Activated CD4-positive, alpha-beta T cell treated with anti-CD3 and anti-CD28 coated beads for 36 hours (primary cell): ENCODE data around the gene PLXNA4. TPM values are rescaled to one million over a fixed set of nuclear protein-coding genes. Genes with fewer than 3 reads are reported as not detected.

Source experiments
- ATAC-seq: fragments of 200-7000 bp; cut with Tn5 transposase; one replicate; pipeline ENCODE4 v1.10.0; 2021; ENCODE audit warnings: mild to moderate bottlenecking, moderate library complexity
- CTCF ChIA-PET: fragments of 350-600 bp; sonication (Branson Sonifier 250); formaldehyde crosslinking; loops from one replicate; lab custom pipeline; 2021; ENCODE audit warnings: antibody characterized with exemption; lab: Charles Lee
- POLR2A ChIA-PET: fragments of 350-600 bp; sonication (Branson Sonifier 250); formaldehyde crosslinking; loops from one replicate; lab custom pipeline; 2021; ENCODE audit warnings: antibody characterized with exemption, inconsistent platforms; lab: Charles Lee
- DNase-seq: peaks from one replicate; pipeline ENCODE4 v3.0.0-alpha.2; 2020
- H3K27ac Mint-ChIP-seq: one replicate; pipeline ENCODE4 v1.8.0; 2021; ENCODE audit warnings: mixed read lengths
- H3K27me3 Mint-ChIP-seq: one replicate; pipeline ENCODE4 v1.8.0; 2021; ENCODE audit warnings: mixed read lengths
- H3K36me3 Mint-ChIP-seq: one replicate; pipeline ENCODE4 v1.8.0; 2021; ENCODE audit warnings: low read depth, mixed read lengths
- H3K4me1 Mint-ChIP-seq: one replicate; pipeline ENCODE4 v1.8.0; 2021; ENCODE audit warnings: mixed read lengths
- H3K4me3 Mint-ChIP-seq: one replicate; pipeline ENCODE4 v1.8.0; 2021; ENCODE audit warnings: mild to moderate bottlenecking, moderate library complexity, mixed read lengths
- H3K9me3 Mint-ChIP-seq: one replicate; pipeline ENCODE4 v1.8.0; 2021; ENCODE audit warnings: low read depth, mixed read lengths
- intact Hi-C, 2 experiments: fragments of 100-400 bp; cut with DNase I in 1 of 2; cut with micrococcal nuclease in 1 of 2; formaldehyde crosslinking; loops; one replicate each; pipeline versions ENCODE4 v1.14.2 to v1.15.1; 2022 to 2024; cut with DNase I, micrococcal nuclease
- total RNA-seq, 2 experiments: library from RNA; stranded (reverse); gene quantifications; one replicate each; pipeline ENCODE4 v1.2.3, GENCODE V29; 2021

PLXNA4 gene
- total RNA-seq, 2 experiments from 2014 or later: 0.07 to 0.09 TPM

DNA sequence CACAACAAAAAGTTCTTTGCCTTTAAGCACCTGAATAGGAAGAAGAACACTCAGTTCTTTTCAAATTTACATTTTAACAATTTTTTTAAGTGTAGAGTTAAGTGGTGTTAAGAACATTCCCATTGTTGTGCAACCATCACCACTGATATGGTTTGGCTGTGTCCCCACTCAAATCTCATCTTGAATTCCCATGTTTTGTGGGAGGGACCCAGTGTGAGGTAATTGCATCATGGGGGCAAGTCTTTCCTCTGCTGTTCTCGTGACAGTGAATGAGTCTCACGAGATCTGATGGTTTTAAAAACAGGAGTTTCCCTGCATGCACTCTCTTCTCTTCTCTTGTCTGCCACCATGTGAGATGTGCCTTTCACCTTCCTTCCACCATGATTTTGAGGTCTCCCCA lies 155.7 kb downstream of the PLXNA4 start:
- H3K27ac Mint-ChIP-seq: no peak overlapping the region
- intact Hi-C loops: no loop called here
- ATAC-seq (no peak), DNase-seq (no peak)
- no peaks in the 10 kb centered on the region for H3K36me3 Mint-ChIP-seq
- H3K9me3 Mint-ChIP-seq: no peaks in the 10 kb centered on the region
- POLR2A ChIA-PET: no interaction called here
- H3K27me3 Mint-ChIP-seq: no peaks in the 10 kb centered on the region
- no peak overlapping the region for H3K4me3 Mint-ChIP-seq
- CTCF ChIA-PET: no interaction called here
- no peaks in the 10 kb centered on the region for H3K4me1 Mint-ChIP-seq

DNA sequence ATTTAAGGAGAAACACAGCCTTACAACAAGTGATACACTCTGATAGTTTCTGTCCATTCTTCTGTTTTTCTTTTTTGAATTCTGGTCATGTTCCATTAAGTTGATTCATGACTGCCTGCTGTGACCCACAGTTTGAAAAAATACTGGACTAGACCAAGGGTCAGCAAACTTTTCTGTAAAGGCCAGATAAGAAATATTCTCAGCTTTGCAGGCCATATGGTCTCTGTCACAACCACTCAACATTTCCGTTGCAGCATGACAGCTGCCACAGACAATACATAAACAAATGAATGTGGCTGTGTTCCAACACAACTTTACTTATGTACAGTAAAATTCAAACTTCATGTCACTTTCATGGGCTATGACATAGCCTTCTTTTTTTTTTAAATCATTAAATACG lies 156.7 kb downstream of the PLXNA4 start:
- CTCF ChIA-PET: interaction anchor here (0.6 to 1.3 kb wide), 2 partner anchors 11 to 17 kb away, joined by 3 read pairs; no protein-coding TSS in a partner anchor
- POLR2A ChIA-PET: no interaction called here
- Mint-ChIP-seq H3K36me3 (no peaks in the 10 kb centered on the region), H3K4me3 (no peak overlapping the region), H3K4me1 (no peaks in the 10 kb centered on the region), H3K27me3 (no peaks in the 10 kb centered on the region), H3K27ac (no peak overlapping the region), H3K9me3 (no peaks in the 10 kb centered on the region)
- DNase-seq (no peak), ATAC-seq (no peak)
- intact Hi-C loops: no loop called here

DNA sequence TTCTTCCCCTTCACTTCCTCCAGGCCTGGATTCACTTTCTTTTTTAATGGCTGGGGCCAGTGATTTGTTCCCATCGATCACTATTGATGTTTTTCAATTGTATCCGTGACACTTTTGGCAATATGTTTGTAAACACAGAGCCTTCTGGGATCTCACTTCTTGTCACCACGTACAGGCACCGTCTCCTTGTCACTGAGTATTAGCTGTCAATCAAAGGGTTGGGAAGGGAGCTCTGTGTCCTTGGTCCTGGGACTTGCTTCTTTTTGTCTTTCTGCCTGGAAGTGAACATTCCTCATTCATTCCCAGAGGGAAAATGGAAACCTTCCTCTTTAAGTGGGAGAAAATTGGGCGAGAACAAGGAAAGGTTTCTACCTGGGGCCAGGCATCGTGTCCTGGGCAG lies 157.4 kb downstream of the PLXNA4 start:
- DNase-seq (no peak), ATAC-seq (no peak)
- Mint-ChIP-seq H3K4me3 (no peak overlapping the region), H3K4me1 (no peaks in the 10 kb centered on the region), H3K27me3 (no peaks in the 10 kb centered on the region), H3K36me3 (no peaks in the 10 kb centered on the region), H3K9me3 (no peaks in the 10 kb centered on the region), H3K27ac (no peak overlapping the region)
- intact Hi-C loops: no loop called here
- CTCF ChIA-PET: interaction anchor here (1.3 kb wide), 1 partner anchor 18 kb away, joined by 3 read pairs; no protein-coding TSS in a partner anchor
- POLR2A ChIA-PET: no interaction called here

DNA sequence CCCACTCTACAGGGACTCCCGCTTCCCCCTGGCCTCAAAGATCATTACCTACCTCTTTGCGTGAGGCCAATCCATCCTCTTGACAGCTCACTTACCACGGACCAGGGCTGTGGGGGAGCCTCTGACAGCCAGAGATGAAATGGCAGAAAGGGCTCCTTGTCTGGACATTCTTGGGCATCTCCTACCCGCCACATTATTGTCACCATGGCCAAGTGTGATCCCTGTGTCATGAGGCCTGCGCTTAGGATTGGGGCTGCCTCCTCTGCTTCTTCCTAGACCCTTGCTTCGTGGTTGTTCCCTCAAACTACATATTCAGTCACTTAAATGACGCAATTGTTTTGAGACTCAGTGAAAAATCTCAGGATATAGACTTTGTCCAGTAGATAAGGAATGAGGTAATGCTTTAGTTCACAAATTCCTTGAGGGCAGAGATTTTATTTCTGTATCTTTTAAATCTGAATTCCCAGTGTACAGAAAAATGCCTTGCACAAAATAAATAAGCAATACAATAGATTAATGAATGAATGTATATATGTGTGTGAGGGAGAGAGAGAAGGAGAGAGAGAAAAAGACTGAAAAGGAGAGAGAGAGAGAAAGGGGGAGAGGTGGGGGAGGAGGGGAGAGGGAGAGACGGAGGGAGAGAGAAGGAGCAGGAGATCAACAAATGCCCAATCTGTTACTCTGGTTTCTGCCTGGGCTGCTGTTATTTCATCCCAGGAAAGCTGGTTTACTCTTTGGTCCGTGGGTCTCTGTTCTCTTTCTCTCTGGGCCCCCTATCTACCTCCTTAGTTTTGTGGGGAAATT lies 159.0 kb downstream of the PLXNA4 start:
- intact Hi-C loops: no loop called here
- H3K9me3 Mint-ChIP-seq: no peaks in the 10 kb centered on the region
- CTCF ChIA-PET: no interaction called here
- H3K4me1 Mint-ChIP-seq: no peaks in the 10 kb centered on the region
- ATAC-seq (no peak), DNase-seq (no peak)
- H3K27me3 Mint-ChIP-seq: no peaks in the 10 kb centered on the region
- H3K27ac Mint-ChIP-seq: no peak overlapping the region
- H3K36me3 Mint-ChIP-seq: no peaks in the 10 kb centered on the region
- no peak overlapping the region for H3K4me3 Mint-ChIP-seq
- POLR2A ChIA-PET: no interaction called here

DNA sequence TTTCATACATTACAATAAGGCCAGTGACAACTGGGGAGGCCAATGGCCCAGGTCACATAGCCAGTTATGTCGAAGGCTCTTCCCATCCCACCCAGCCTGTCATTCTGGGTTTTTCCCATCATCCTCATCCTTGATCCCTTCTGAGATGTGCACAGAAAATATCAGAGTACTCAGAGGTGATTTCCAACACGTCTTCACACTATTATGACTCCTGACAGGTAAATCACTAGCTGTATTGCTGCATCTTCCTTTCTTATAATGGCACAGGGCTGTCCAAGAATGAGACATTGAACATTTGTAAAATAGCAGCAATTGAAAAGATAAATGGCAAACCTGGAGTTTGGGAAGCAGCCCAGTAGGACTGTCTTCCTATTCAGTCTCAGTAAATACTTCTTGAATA lies 159.9 kb downstream of the PLXNA4 start:
- H3K9me3 Mint-ChIP-seq: no peaks in the 10 kb centered on the region
- DNase-seq (no peak), ATAC-seq (no peak)
- no peaks in the 10 kb centered on the region for H3K36me3 Mint-ChIP-seq
- intact Hi-C loops: no loop called here
- H3K27ac Mint-ChIP-seq: no peak overlapping the region
- ChIA-PET POLR2A (no interaction called here), CTCF (no interaction called here)
- no peaks in the 10 kb centered on the region for H3K27me3 Mint-ChIP-seq
- H3K4me1 Mint-ChIP-seq: no peaks in the 10 kb centered on the region
- no peak overlapping the region for H3K4me3 Mint-ChIP-seq

DNA sequence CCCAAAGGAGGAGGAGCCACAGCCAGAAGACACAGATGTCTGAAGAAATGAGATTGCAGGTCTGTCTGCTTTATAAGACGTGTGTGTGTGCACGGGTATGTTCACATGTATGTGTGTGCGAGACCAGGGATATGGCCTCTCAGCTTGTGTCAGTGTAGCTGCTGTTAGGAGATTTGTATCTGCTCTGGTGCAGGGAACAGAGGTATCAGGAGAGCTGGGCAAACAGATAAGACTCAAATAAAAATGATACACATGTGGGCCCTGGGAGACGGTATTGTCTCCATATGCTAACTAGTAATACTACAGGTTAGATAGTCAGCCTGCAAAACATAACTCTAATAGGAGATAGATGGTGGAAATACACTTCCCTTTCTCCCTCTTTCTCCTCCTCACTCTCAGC lies 161.0 kb downstream of the PLXNA4 start:
- no peaks in the 10 kb centered on the region for H3K27me3 Mint-ChIP-seq
- H3K36me3 Mint-ChIP-seq: no peaks in the 10 kb centered on the region

DNA sequence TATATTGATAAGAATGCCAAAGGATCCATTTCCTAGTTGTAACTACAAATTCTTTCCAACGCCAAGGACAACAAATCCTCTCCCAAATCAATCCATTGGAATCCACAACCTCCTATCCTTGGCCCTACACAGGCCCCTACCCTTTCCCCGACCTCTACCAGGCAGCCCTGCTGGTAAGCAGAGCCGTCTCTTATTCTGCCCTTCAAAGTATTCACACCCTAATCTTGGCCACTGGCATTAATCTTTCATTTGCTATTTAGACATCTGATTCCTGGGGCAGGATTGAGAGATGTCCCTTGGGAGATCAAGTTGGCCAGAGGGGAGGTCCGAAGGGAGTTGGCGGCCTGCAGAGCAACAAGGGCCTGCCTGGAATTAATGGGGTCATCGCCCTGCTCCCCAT lies 161.4 kb downstream of the PLXNA4 start:
- DNase-seq (no peak), ATAC-seq (no peak)
- Mint-ChIP-seq H3K36me3 (no peaks in the 10 kb centered on the region), H3K27me3 (no peaks in the 10 kb centered on the region), H3K4me3 (no peak overlapping the region), H3K9me3 (no peaks in the 10 kb centered on the region), H3K27ac (no peak overlapping the region), H3K4me1 (no peaks in the 10 kb centered on the region)
- intact Hi-C loops: no loop called here
- CTCF ChIA-PET: no interaction called here
- POLR2A ChIA-PET: no interaction called here

More for the DNA sequence above, 161.0 kb downstream of the PLXNA4 start:
- Mint-ChIP-seq H3K9me3 (no peaks in the 10 kb centered on the region), H3K4me1 (no peaks in the 10 kb centered on the region), H3K27ac (no peak overlapping the region), H3K4me3 (no peak overlapping the region)
- CTCF ChIA-PET: no interaction called here
- DNase-seq: no peak
- POLR2A ChIA-PET: no interaction called here
- intact Hi-C loops: no loop called here
- ATAC-seq: no peak

DNA sequence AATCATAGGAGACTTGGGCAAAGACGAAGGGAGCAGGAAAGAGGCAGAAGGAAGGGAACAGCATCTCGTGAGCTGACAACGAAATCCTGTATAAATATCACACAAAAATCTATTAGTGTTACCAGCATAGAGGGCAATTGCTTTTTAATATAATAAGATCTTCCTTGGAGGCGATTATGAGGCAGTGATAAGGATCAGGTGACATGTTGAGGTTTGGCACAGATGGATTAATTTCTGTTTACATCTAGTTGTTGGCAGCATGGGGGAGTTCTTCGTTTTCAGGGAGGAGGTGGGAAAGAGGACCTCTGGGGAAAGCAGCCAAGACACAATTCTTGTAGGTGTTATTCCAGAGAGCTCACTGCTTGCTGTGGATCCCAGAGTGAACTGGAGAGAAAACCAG lies 163.8 kb downstream of the PLXNA4 start:
- intact Hi-C loops: no loop called here
- Mint-ChIP-seq H3K4me3 (no peak overlapping the region), H3K27me3 (no peaks in the 10 kb centered on the region), H3K9me3 (no peaks in the 10 kb centered on the region), H3K27ac (no peak overlapping the region), H3K36me3 (no peaks in the 10 kb centered on the region), H3K4me1 (no peaks in the 10 kb centered on the region)
- ChIA-PET CTCF (interaction anchor here (1.6 kb wide), 1 partner anchor 168 kb away, joined by 4 read pairs; no protein-coding TSS in a partner anchor), POLR2A (no interaction called here)
- no peak for DNase-seq
- no peak for ATAC-seq

DNA sequence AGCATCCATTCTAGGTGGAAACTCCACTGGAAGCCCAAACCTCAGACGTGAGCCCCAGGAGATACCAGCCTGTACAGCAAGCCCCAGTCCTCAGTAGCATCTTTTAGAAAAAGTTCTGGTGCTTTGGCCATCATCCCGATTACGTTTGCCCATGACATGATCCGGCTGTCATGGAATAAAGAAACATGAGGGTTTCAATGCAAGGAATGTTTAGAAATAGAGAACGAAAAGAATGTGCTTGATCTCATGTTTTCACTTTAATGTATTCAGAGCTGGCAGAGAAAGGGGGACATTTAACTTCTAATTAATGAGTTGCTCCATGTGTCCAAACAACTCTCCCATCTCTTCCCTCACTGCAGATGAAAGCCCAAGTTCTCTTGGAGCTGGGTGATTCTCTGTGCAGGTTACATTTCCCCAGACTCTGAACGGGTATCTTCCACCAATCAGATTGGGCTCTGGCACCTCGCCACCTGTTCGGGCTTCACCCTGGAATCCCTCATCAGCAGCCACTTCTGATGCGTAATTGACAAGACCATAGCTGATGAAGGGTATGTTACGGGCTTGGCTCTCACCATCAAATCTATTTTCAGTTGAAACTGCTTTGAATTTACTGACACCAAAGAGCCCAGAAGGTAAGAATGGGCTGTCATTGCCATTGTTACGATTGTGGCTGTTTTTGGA lies 165.3 kb downstream of the PLXNA4 start:
- Mint-ChIP-seq H3K4me1 (no peaks in the 10 kb centered on the region), H3K27ac (no peak overlapping the region), H3K4me3 (no peak overlapping the region), H3K9me3 (no peaks in the 10 kb centered on the region), H3K36me3 (no peaks in the 10 kb centered on the region), H3K27me3 (no peaks in the 10 kb centered on the region)
- POLR2A ChIA-PET: no interaction called here
- ATAC-seq: no peak
- CTCF ChIA-PET: interaction anchor here (0.5 to 1.6 kb wide), 2 partner anchors 41 to 170 kb away, joined by 3 to 4 read pairs; no protein-coding TSS in a partner anchor
- no peak for DNase-seq
- intact Hi-C loops: no loop called here

DNA sequence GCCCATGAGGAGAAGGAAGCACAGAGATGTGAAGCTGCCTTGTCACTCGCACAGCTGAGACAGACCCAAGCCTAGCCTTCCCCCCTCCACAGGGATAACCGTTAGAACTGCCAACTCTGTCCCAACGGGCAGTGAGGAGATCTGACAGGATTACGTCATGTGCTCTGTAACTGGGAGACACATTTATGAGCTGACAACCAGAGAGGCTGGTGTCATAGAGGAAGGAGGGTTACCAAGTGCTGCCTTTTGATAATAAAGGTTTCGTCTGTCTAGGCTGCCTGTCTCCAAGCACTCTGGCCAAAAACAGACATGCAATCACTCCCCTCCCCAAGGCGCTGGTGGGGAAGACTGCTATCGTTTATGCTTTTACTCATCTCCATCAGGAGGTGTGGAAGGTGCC lies 165.9 kb downstream of the PLXNA4 start:
- ATAC-seq: no peak
- Mint-ChIP-seq H3K4me1 (no peaks in the 10 kb centered on the region), H3K36me3 (no peaks in the 10 kb centered on the region), H3K4me3 (no peak overlapping the region), H3K27ac (no peak overlapping the region), H3K9me3 (no peaks in the 10 kb centered on the region), H3K27me3 (no peaks in the 10 kb centered on the region)
- intact Hi-C loops: no loop called here
- no peak for DNase-seq
- ChIA-PET CTCF (interaction anchor here (0.5 kb wide), 1 partner anchor 42 kb away, joined by 3 read pairs; no protein-coding TSS in a partner anchor), POLR2A (no interaction called here)

DNA sequence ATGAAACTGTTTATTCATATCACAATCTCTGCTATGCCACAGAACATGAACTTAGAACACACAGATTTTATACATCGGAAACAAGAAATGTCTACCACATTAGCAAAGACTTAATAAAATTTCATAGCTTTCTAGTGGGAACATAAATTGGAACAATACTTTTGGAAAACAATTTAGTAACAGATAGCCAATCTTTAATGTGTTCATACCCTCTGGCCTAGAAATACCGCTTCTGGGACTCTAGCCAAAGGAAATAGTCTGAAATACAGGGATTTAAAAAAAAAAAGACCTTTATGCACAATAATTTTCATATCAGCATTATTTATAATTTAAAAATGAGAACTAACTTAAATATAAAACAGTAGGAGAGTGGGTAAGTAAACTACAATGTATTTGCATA lies 168.5 kb downstream of the PLXNA4 start:
- Mint-ChIP-seq H3K4me1 (no peaks in the 10 kb centered on the region), H3K27me3 (no peaks in the 10 kb centered on the region), H3K4me3 (no peak overlapping the region), H3K36me3 (no peaks in the 10 kb centered on the region), H3K27ac (no peak overlapping the region), H3K9me3 (no peaks in the 10 kb centered on the region)
- intact Hi-C loops: no loop called here
- ATAC-seq (no peak), DNase-seq (no peak)
- ChIA-PET CTCF (interaction anchor here (0.6 to 0.7 kb wide), 2 partner anchors 81 to 173 kb away, joined by 3 read pairs; no protein-coding TSS in a partner anchor), POLR2A (no interaction called here)

DNA sequence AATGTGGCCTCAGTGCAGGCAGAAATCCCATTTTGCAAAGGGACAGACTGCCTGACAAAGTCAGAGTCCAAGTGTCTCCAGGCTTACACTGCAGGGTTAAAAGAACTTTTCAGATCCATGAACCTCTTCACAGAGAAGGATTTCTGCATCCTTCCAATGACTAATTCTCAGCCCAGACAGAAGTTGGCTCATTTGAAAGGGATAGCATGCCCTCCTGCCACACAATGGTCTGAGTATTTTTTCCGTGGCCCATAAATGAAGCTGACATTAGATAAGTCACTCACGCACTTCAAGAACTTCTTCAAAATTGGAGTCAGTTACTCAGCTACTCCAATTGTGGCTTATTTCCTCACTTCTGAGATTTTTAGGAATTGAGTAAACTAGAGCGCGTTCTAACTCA lies 170.2 kb downstream of the PLXNA4 start:
- Mint-ChIP-seq H3K9me3 (no peaks in the 10 kb centered on the region), H3K27ac (no peak overlapping the region), H3K27me3 (no peaks in the 10 kb centered on the region), H3K4me1 (no peaks in the 10 kb centered on the region), H3K4me3 (no peak overlapping the region), H3K36me3 (no peaks in the 10 kb centered on the region)
- DNase-seq: no peak
- no peak for ATAC-seq
- POLR2A ChIA-PET: no interaction called here
- CTCF ChIA-PET: no interaction called here
- intact Hi-C loops: no loop called here
